ENCODE results near the gene NR2F6. TPM values are rescaled to one million over a fixed set of nuclear protein-coding genes. Genes with fewer than 3 reads are reported as not detected.

Gene NR2F6
- total RNA-seq, 4 donors from 2014 or later = 57.2 to 119 (median 83.6) TPM

GRCh38 chr19:17215127-17215971 is 30.4 kb downstream of the NR2F6 start, which contains the start of gene USE1:
Gene USE1 (plus strand): TSS chr19:17215357. CDS start chr19:17215406, 49 bp downstream.
- peak within 1 kb of the TSS; percentile 40 for H3K4me3 ChIP-seq (ENCODE audit: low read depth, poor library complexity, severe bottlenecking)
- TF ChIP-seq, protein P1, sequence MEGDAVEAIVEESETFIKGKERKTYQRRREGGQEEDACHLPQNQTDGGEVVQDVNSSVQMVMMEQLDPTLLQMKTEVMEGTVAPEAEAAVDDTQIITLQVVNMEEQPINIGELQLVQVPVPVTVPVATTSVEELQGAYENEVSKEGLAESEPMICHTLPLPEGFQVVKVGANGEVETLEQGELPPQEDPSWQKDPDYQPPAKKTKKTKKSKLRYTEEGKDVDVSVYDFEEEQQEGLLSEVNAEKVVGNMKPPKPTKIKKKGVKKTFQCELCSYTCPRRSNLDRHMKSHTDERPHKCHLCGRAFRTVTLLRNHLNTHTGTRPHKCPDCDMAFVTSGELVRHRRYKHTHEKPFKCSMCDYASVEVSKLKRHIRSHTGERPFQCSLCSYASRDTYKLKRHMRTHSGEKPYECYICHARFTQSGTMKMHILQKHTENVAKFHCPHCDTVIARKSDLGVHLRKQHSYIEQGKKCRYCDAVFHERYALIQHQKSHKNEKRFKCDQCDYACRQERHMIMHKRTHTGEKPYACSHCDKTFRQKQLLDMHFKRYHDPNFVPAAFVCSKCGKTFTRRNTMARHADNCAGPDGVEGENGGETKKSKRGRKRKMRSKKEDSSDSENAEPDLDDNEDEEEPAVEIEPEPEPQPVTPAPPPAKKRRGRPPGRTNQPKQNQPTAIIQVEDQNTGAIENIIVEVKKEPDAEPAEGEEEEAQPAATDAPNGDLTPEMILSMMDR (IDR thresholded peaks at IDR 0.05) = no peak
- no peak for TF ChIP-seq POLR2A (IDR thresholded peaks at IDR 0.05)
- DNase-seq (ENCODE audit: low spot score in 2 of 2) = peak; percentile 90 to 98
- intact Hi-C loops (cut with DNase I; ENCODE audit: low total_unique reads) = no loop called here
- 2 to 9% methylated on average over 30 to 45 of the region's 56 CpGs for WGBS, 2 donors

DNA sequence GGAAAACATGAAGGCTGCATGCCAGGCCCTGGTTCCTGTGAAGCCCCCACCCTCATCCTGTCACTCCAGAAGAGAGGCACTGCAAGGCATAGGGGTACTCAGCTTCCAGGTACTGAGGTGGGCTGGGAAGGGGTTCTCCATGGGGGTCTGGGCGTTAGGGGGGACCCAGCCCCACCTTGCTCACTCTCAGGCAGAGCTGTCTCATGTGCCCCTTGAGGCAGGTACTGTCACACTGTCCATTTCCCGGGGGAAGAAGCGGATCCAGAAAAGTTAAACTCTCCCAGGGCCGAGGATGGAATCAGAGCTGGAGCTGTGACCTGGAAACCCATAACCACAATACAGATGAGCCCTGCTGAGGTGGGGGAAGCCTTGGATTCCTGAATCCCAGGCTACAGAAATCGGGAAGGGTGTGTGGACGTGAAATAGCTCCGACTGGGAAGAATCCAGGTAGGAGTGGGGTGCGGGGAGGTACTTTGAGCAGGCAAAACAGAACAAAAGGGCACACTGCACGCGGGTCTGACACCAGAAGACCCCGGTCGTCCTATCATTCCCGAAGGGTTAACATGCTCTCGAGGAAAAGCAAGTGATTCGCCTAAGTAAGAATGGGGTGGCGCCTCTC is 31.1 kb downstream of the NR2F6 start:
- peak overlapping the region; percentile 40 for H3K4me3 ChIP-seq (ENCODE audit: low read depth, poor library complexity, severe bottlenecking)
- 19 to 26% methylated on average over 16 of the region's 16 CpGs for WGBS, 2 donors
- intact Hi-C loops (cut with DNase I; ENCODE audit: low total_unique reads) = no loop called here
- TF ChIP-seq, protein P1 (IDR thresholded peaks at IDR 0.05) = no peak
- no peak for TF ChIP-seq POLR2A (IDR thresholded peaks at IDR 0.05)
- no peak for DNase-seq (ENCODE audit: low spot score in 2 of 2)

GRCh38 chr19:17213334-17213733 is 32.4 kb downstream of the NR2F6 start:
- no peak for DNase-seq (ENCODE audit: low spot score in 2 of 2)
- intact Hi-C loops (cut with DNase I; ENCODE audit: low total_unique reads) = no loop called here
- WGBS, 2 donors = 63 to 91% methylated on average over 5 of the region's 5 CpGs
- TF ChIP-seq, protein P1 (IDR thresholded peaks at IDR 0.05) = no peak
- TF ChIP-seq POLR2A (IDR thresholded peaks at IDR 0.05) = no peak
- no peak overlapping the region for H3K4me3 ChIP-seq (ENCODE audit: low read depth, poor library complexity, severe bottlenecking)

DNA sequence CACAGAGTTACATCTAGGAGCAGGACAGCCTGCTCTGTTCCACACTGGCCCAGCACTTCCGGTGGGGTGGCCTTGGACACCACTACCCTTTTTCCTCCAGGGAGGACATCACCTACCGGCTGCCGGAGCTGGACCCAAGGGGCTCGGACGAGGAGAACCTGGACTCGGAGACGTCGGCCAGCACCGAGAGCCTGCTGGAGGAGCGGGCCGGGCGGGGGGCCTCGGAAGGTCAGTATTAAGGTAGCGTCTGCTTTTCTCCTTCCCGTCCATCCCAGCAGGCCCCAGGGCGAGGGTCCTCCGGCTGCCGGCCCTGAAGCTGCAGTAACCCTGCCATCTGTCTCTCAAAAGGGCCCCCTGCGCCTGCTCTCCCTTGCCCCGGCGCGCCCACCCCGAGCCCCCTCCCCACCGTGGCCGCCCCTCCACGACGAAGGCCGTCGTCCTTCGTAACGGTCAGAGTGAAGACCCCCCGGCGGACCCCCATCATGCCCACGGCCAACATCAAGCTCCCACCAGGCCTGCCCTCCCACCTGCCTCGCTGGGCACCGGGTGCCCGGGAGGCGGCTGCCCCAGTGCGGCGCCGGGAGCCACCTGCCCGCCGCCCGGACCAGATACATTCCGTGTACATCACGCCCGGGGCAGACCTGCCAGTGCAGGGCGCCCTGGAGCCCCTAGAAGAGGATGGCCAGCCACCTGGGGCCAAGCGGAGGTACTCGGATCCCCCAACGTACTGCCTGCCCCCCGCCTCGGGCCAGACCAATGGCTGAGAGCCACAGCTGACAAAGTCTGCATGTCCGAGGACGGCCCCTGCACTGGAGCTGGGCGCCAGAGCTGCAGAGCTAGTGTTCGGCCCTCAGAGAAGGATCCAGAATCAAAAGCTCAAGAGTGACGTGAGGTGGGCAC is 33.9 kb downstream of the NR2F6 start:
- DNase-seq (ENCODE audit: low spot score in 2 of 2) = no peak
- 93 to 96% methylated on average over 38 to 43 of the region's 58 CpGs for WGBS, 2 donors
- no peak for TF ChIP-seq POLR2A (IDR thresholded peaks at IDR 0.05)
- TF ChIP-seq, protein P1 (IDR thresholded peaks at IDR 0.05) = no peak
- H3K4me3 ChIP-seq (ENCODE audit: low read depth, poor library complexity, severe bottlenecking) = no peak overlapping the region
- intact Hi-C loops (cut with DNase I; ENCODE audit: low total_unique reads) = no loop called here

DNA sequence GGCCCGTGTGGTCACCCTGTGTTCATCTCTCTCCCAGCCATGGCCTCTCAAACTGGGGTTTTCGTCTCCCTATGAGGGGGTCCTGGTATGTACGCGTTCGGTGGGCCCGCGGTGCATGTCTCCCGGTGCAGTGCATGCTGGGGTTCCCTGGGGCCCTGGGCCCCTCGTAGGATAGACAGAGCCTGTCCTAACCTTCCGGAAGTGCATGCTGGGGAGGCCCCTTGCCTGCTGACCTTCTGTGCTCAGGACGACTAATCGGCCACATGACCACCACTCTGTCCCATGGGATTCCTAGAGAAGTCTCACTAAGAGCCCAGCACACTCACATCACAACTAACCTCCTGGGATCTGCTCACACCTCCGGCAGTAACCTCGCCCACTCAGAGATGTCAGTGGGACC is 35.4 kb downstream of the NR2F6 start:
- 90 to 96% methylated on average over 14 of the region's 14 CpGs for WGBS, 2 donors
- no peak for DNase-seq (ENCODE audit: low spot score in 2 of 2)
- no peak overlapping the region for H3K4me3 ChIP-seq (ENCODE audit: low read depth, poor library complexity, severe bottlenecking)
- TF ChIP-seq POLR2A (IDR thresholded peaks at IDR 0.05) = no peak
- TF ChIP-seq, protein P1 (IDR thresholded peaks at IDR 0.05) = no peak
- intact Hi-C loops (cut with DNase I; ENCODE audit: low total_unique reads) = no loop called here

Data from lower leg skin (tissue), 4 donors.